ENCODE data around the gene CLIC3.

DNA sequence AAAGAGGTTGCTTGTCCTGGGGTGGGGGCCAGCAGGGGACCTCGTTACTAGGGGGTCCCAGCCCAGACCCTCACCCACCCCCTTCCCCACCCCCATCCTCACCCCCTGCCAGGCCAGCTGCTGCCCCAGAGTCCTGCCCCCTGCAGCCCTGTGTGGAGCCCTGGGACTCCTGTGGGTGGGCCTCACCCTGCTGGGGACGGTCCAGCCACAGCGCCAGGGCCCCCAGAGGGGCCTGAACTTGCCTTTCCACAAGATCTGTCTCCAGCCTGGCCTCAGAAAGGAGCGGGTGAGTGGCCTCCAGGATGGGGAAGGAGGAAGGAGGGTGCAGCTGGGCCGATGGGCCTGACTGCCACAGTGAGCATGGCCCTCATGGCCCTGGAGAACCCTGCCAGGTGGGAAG, 26.6 kb downstream of the CLIC3 start:
- TF ChIP-seq, protein P1, sequence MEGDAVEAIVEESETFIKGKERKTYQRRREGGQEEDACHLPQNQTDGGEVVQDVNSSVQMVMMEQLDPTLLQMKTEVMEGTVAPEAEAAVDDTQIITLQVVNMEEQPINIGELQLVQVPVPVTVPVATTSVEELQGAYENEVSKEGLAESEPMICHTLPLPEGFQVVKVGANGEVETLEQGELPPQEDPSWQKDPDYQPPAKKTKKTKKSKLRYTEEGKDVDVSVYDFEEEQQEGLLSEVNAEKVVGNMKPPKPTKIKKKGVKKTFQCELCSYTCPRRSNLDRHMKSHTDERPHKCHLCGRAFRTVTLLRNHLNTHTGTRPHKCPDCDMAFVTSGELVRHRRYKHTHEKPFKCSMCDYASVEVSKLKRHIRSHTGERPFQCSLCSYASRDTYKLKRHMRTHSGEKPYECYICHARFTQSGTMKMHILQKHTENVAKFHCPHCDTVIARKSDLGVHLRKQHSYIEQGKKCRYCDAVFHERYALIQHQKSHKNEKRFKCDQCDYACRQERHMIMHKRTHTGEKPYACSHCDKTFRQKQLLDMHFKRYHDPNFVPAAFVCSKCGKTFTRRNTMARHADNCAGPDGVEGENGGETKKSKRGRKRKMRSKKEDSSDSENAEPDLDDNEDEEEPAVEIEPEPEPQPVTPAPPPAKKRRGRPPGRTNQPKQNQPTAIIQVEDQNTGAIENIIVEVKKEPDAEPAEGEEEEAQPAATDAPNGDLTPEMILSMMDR (IDR thresholded peaks at IDR 0.05), result no peak
- TF ChIP-seq POLR2A (IDR thresholded peaks at IDR 0.05), result no peak

Data from Peyer's patch (tissue), 4 donors.